Sigmoid colon (tissue), 3 donors: ENCODE data around the gene RFX3.

ENCODE experiments used
- CTCF ChIP-seq, 4 experiments: fragments of 450-650 bp in 3 of 4; fragments of 200-600 bp in 1 of 4; IDR thresholded peaks; one replicate each; pipeline ENCODE4 v1.5.1; 2016 to 2019; ENCODE audit warnings: antibody characterized with exemption in 4 of 4, mild to moderate bottlenecking in 3 of 4, moderate library complexity in 2 of 4
- POLR2A ChIP-seq, 2 donors: fragments of 450-650 bp; IDR thresholded peaks; one replicate each; pipeline ENCODE4 v1.6.1; 2016; ENCODE audit warnings: antibody characterized with exemption in 2 of 2, mild to moderate bottlenecking in 2 of 2, moderate library complexity in 2 of 2

- no peak for TF ChIP-seq CTCF (IDR thresholded peaks at IDR 0.05)
- no peak for TF ChIP-seq POLR2A (IDR thresholded peaks at IDR 0.05)
Observed at GRCh38 chr9:3285365-3286161, 240.2 kb downstream of the RFX3 start.
